Measurements from ENCODE around the gene CTNNBL1. TPM values are rescaled to one million over a fixed set of nuclear protein-coding genes. Genes with fewer than 3 reads are reported as not detected.

The CTNNBL1 gene
- total RNA-seq, 2 donors from 2014 or later, result 8.6 to 17.4 TPM

- Histone ChIP-seq H3K4me1 (no peaks in the 10 kb centered on the region), H3K27ac (no peak overlapping the region), H3K4me3 (no peak overlapping the region), H3K27me3 (no peaks in the 10 kb centered on the region), H3K9me3 (no peaks in the 10 kb centered on the region), H3K36me3 (replicated peaks in 1 of 2; ENCODE audit: insufficient read depth in 1 of 2, low read depth in 2 of 2) (peaks cover 0 to 3% of the 10 kb centered on the region in 2 donors)
- intact Hi-C loops (cut with DNase I), result no loop called here
- 87 to 93% methylated on average over 16 of the region's 16 CpGs for WGBS, 2 donors
- no peak for ATAC-seq
- no peak for TF ChIP-seq POLR2A (IDR thresholded peaks at IDR 0.05)
- TF ChIP-seq CTCF (IDR thresholded peaks at IDR 0.05), result no peak
- peak in 1 of 4 donors; percentile 21 for DNase-seq
These were observed 111.0 kb downstream of the CTNNBL1 start for GRCh38 chr20:37804584-37805566.

GRCh38 chr20:37807471-37808232 is 113.8 kb downstream of the CTNNBL1 start:
- TF ChIP-seq CTCF (IDR thresholded peaks at IDR 0.05), result no peak
- ATAC-seq, result no peak
- no peaks in the 10 kb centered on the region for H3K9me3 ChIP-seq
- H3K27ac ChIP-seq, result no peak overlapping the region
- H3K4me1 ChIP-seq, result no peaks in the 10 kb centered on the region
- WGBS, 2 donors, result 88 to 93% methylated on average over 5 of the region's 5 CpGs
- no peak overlapping the region for H3K4me3 ChIP-seq
- no peaks in the 10 kb centered on the region for H3K27me3 ChIP-seq
- H3K36me3 ChIP-seq (replicated peaks in 1 of 2; ENCODE audit: insufficient read depth in 1 of 2, low read depth in 2 of 2), result peaks cover 0 to 3% of the 10 kb centered on the region in 2 donors
- no peak for DNase-seq
- intact Hi-C loops (cut with DNase I), result no loop called here

GRCh38 chr20:37808233-37809070 is 114.6 kb downstream of the CTNNBL1 start:
- no peak for DNase-seq
- intact Hi-C loops (cut with DNase I), result no loop called here
- 82 to 85% methylated on average over 7 of the region's 7 CpGs for WGBS, 2 donors
- Histone ChIP-seq H3K27me3 (no peaks in the 10 kb centered on the region), H3K36me3 (replicated peaks in 1 of 2; ENCODE audit: insufficient read depth in 1 of 2, low read depth in 2 of 2) (peaks cover 0 to 2% of the 10 kb centered on the region in 2 donors), H3K4me1 (no peaks in the 10 kb centered on the region), H3K27ac (no peak overlapping the region), H3K9me3 (no peaks in the 10 kb centered on the region), H3K4me3 (no peak overlapping the region)
- TF ChIP-seq POLR2A (IDR thresholded peaks at IDR 0.05), result no peak
- no peak for TF ChIP-seq CTCF (IDR thresholded peaks at IDR 0.05)
- ATAC-seq, result no peak

- no peak for DNase-seq
- TF ChIP-seq POLR2A (IDR thresholded peaks at IDR 0.05), result no peak
- no peak for TF ChIP-seq CTCF (IDR thresholded peaks at IDR 0.05)
- no peak for ATAC-seq
- Histone ChIP-seq H3K9me3 (no peaks in the 10 kb centered on the region), H3K27ac (no peak overlapping the region), H3K4me3 (no peak overlapping the region), H3K27me3 (no peaks in the 10 kb centered on the region), H3K4me1 (no peaks in the 10 kb centered on the region), H3K36me3 (replicated peaks in 1 of 2; ENCODE audit: insufficient read depth in 1 of 2, low read depth in 2 of 2) (no peaks in the 10 kb centered on the region)
- intact Hi-C loops (cut with DNase I), result no loop called here
- 94 to 99% methylated on average over 4 of the region's 4 CpGs for WGBS, 2 donors
These were observed 116.2 kb downstream of the CTNNBL1 start for GRCh38 chr20:37810027-37810426.
